PC-3 (cell line): ENCODE measurements around the gene FBXO24. TPM values are rescaled to one million over a fixed set of nuclear protein-coding genes. Genes with fewer than 3 reads are reported as not detected.

Source experiments
- ATAC-seq: fragments of 200-7000 bp; cut with Tn5 transposase; 2 replicates; pipeline ENCODE4 v1.9.1; 2020; ENCODE audit warnings: mild to moderate bottlenecking, moderate library complexity
- BruUV-seq: library from RNA; stranded (reverse); fragments of 400-500 nt; replicated peaks from 2 replicates; lab custom pipeline; 2021; lab: Mats Ljungman, UMichigan
- CTCF ChIA-PET: fragments of 300-600 bp; sonication (Branson Sonifier 250); formaldehyde crosslinking; loops from one replicate; lab custom pipeline; 2022; ENCODE audit warnings: antibody characterized with exemption; lab: Charles Lee
- POLR2A ChIA-PET: fragments of 300-600 bp; sonication (Branson Sonifier 250); formaldehyde crosslinking; loops from one replicate; lab custom pipeline; 2022; ENCODE audit warnings: antibody characterized with exemption; ENCODE audit not compliant: unreplicated experiment; lab: Charles Lee
- DNase-seq: peaks from one replicate; pipeline ENCODE4 v3.0.0-alpha.2; 2015
- H2AFZ ChIP-seq: fragments of 300-600 bp; sonication (generic); 2 replicates; pipeline ENCODE4 v1.6.0; 2016; ENCODE audit warnings: antibody characterized with exemption, low read length
- H3F3A ChIP-seq: fragments of 300-600 bp; sonication (generic); one replicate; pipeline ENCODE4 v1.6.0; 2017; ENCODE audit warnings: antibody characterized with exemption, low read length, control low read depth, mild to moderate bottlenecking; ENCODE audit not compliant: unreplicated experiment
- H3K27ac ChIP-seq: fragments of 300-600 bp; sonication (generic); 2 replicates; pipeline ENCODE4 v1.5.1; 2016; ENCODE audit warnings: mild to moderate bottlenecking, low read length
- H3K27me3 ChIP-seq: fragments of 300-600 bp; sonication (generic); 2 replicates; pipeline ENCODE4 v1.6.1; 2016; ENCODE audit warnings: low read length, mixed read lengths
- H3K36me3 ChIP-seq: fragments of 300-600 bp; sonication (generic); 2 replicates; pipeline ENCODE4 v1.6.1; 2016; ENCODE audit warnings: low read depth, mixed run types, low read length, mixed read lengths
- H3K4me1 ChIP-seq: fragments of 300-600 bp; sonication (generic); 2 replicates; pipeline ENCODE4 v1.5.1; 2016; ENCODE audit warnings: low read length; ENCODE audit not compliant: insufficient read depth
- H3K4me2 ChIP-seq: fragments of 300-600 bp; sonication (generic); 2 replicates; pipeline ENCODE4 v1.6.0; 2016; ENCODE audit warnings: low read length
- H3K4me3 ChIP-seq: fragments of 300-600 bp; sonication (generic); 2 replicates; pipeline ENCODE4 v1.5.1; 2016; ENCODE audit warnings: mild to moderate bottlenecking, low read length, mixed read lengths
- H3K79me2 ChIP-seq: fragments of 300-600 bp; sonication (generic); 2 replicates; pipeline ENCODE4 v1.6.1; 2017; ENCODE audit warnings: low read length, mixed read lengths
- H3K9ac ChIP-seq: fragments of 300-600 bp; sonication (generic); 2 replicates; pipeline ENCODE4 v1.6.0; 2016; ENCODE audit warnings: mild to moderate bottlenecking, low read length
- H3K9me2 ChIP-seq: fragments of 300-600 bp; sonication (generic); replicated peaks from 2 replicates; pipeline ENCODE4 v1.6.1; 2016; ENCODE audit warnings: mixed run types, low read length, mixed read lengths
- H3K9me3 ChIP-seq: fragments of 300-600 bp; sonication (generic); 2 replicates; pipeline ENCODE4 v1.6.1; 2016; ENCODE audit warnings: low read length, mixed read lengths
- H4K20me1 ChIP-seq: fragments of 300-600 bp; sonication (generic); 2 replicates; pipeline ENCODE4 v1.6.1; 2016; ENCODE audit warnings: low read length, mixed read lengths
- CTCF ChIP-seq: fragments of 300-600 bp; sonication (generic); conservative IDR thresholded peaks from 2 replicates; pipeline ENCODE4 v1.5.1; 2017; ENCODE audit warnings: antibody characterized with exemption, low read depth, mild to moderate bottlenecking, low read length
- EZH2 ChIP-seq: fragments of 300-600 bp; sonication (generic); IDR thresholded peaks from one replicate; pipeline ENCODE4 v1.6.1; 2017; ENCODE audit warnings: antibody characterized with exemption, mild to moderate bottlenecking, low read length; ENCODE audit not compliant: unreplicated experiment
- EZH2phosphoT487 ChIP-seq: fragments of 300-600 bp; sonication (generic); IDR thresholded peaks from 2 replicates; pipeline ENCODE4 v1.6.1; 2018; ENCODE audit warnings: mild to moderate bottlenecking, antibody characterized with exemption, low read length, borderline replicate concordance
- intact Hi-C: fragments of 100-400 bp; cut with micrococcal nuclease; formaldehyde crosslinking; loops from 2 replicates; pipeline ENCODE4 v1.9.0; 2023
- total RNA-seq: library from RNA; depleted of rRNA; stranded (reverse); fragments of >200 nt; gene quantifications from 2 replicates; pipeline ENCODE4 v1.2.3, GENCODE V29; 2014

FBXO24 gene
- total RNA-seq, 1 experiment from 2014 or later, result 0.40 TPM

- no peaks in the 10 kb centered on the region for H3K79me2 ChIP-seq
- DNase-seq (no peak), ATAC-seq (no peak)
- no peak overlapping the region for H3K27ac ChIP-seq
- H4K20me1 ChIP-seq, result no peaks in the 10 kb centered on the region
- BruUV-seq, result no TSS peak
- H3K4me2 ChIP-seq, result peak overlapping the region; percentile 98
- ChIA-PET POLR2A (interaction anchor here (0.5 to 0.6 kb wide), 2 partner anchors 19 to 147 kb away, joined by 3 to 4 read pairs; no protein-coding TSS in a partner anchor), CTCF (no interaction called here)
- H3F3A ChIP-seq, result no peaks in the 10 kb centered on the region
- no peak for TF ChIP-seq EZH2phosphoT487
- no peak for TF ChIP-seq CTCF
- TF ChIP-seq EZH2, result no peak
- intact Hi-C loops, result loop anchor here (5.0 kb wide), 1 partner anchor 46 kb away; the partner anchor contains the start of gene GNB2
- peaks cover 6% of the 10 kb centered on the region for H3K4me1 ChIP-seq
- H3K9me3 ChIP-seq, result no peaks in the 10 kb centered on the region
- H2AFZ ChIP-seq, result peak overlapping the region; percentile 82
- H3K9ac ChIP-seq, result no peak overlapping the region
- H3K36me3 ChIP-seq, result no peaks in the 10 kb centered on the region
- H3K27me3 ChIP-seq, result no peaks in the 10 kb centered on the region
- H3K9me2 ChIP-seq, result no peaks in the 10 kb centered on the region
- peak overlapping the region; percentile 58 for H3K4me3 ChIP-seq
These were observed 39.9 kb downstream of the FBXO24 start for GRCh38 chr7:100626055-100626454.

GRCh38 chr7:100626530-100627237 lies 40.6 kb downstream of the FBXO24 start:
- TSS peak; percentile 41 for BruUV-seq
- Histone ChIP-seq H4K20me1 (no peaks in the 10 kb centered on the region), H3K9me2 (no peaks in the 10 kb centered on the region), H3K9me3 (no peaks in the 10 kb centered on the region), H3K4me3 (peak overlapping the region; percentile 75), H2AFZ (peak overlapping the region; percentile 82), H3K79me2 (no peaks in the 10 kb centered on the region), H3K27ac (no peak overlapping the region), H3K4me2 (peak overlapping the region; percentile 98), H3K36me3 (no peaks in the 10 kb centered on the region), H3K9ac (peak overlapping the region; percentile 78), H3K4me1 (peaks cover 6% of the 10 kb centered on the region), H3F3A (no peaks in the 10 kb centered on the region), H3K27me3 (no peaks in the 10 kb centered on the region)
- POLR2A ChIA-PET, result interaction anchor here (0.5 to 0.6 kb wide), 2 partner anchors 19 to 148 kb away, joined by 3 to 4 read pairs; no protein-coding TSS in a partner anchor
- no peak for TF ChIP-seq EZH2
- TF ChIP-seq CTCF, result no peak
- TF ChIP-seq EZH2phosphoT487, result no peak
- CTCF ChIA-PET, result no interaction called here
- intact Hi-C loops, result loop anchor here (5.0 kb wide), 1 partner anchor 46 kb away; the partner anchor contains the start of gene GNB2
- DNase-seq, result peak; percentile 84
- ATAC-seq, result peak; percentile 98

- peak overlapping the region; percentile 75 for H3K4me3 ChIP-seq
- H3K4me2 ChIP-seq, result peak overlapping the region; percentile 98
- H3K9me3 ChIP-seq, result no peaks in the 10 kb centered on the region
- BruUV-seq, result no TSS peak
- H4K20me1 ChIP-seq, result no peaks in the 10 kb centered on the region
- no peaks in the 10 kb centered on the region for H3K79me2 ChIP-seq
- H3K4me1 ChIP-seq, result peaks cover 6% of the 10 kb centered on the region
- H3K27ac ChIP-seq, result no peak overlapping the region
- no peaks in the 10 kb centered on the region for H3F3A ChIP-seq
- ATAC-seq, result no peak
- H3K36me3 ChIP-seq, result no peaks in the 10 kb centered on the region
- no peaks in the 10 kb centered on the region for H3K9me2 ChIP-seq
- H2AFZ ChIP-seq, result no peak overlapping the region
- TF ChIP-seq EZH2, result no peak
- TF ChIP-seq EZH2phosphoT487, result no peak
- no peak for TF ChIP-seq CTCF
- CTCF ChIA-PET, result no interaction called here
- peak overlapping the region; percentile 78 for H3K9ac ChIP-seq
- POLR2A ChIA-PET, result no interaction called here
- DNase-seq, result no peak
- no peaks in the 10 kb centered on the region for H3K27me3 ChIP-seq
- intact Hi-C loops, result loop anchor here (5.0 kb wide), 1 partner anchor 45 kb away; the partner anchor contains the start of gene GNB2
These were observed 41.1 kb downstream of the FBXO24 start for GRCh38 chr7:100627238-100627549.
